SK-N-SH treated with all-trans-retinoic acid at 6 μM for 48 hours (cell line): ENCODE data around the gene PSMB11.

Experiments
- BACH2 ChIP-seq: fragments of 250-450 bp; sonication (Bioruptor Pico); IDR thresholded peaks from 2 replicates; pipeline ENCODE4 v1.9.0; 2021; ENCODE audit warnings: mild to moderate bottlenecking, borderline replicate concordance
- SNAI2 ChIP-seq: fragments of 250-450 bp; sonication (Bioruptor Pico); IDR thresholded peaks from 2 replicates; pipeline ENCODE4 v1.5.0; 2020; ENCODE audit warnings: mild to moderate bottlenecking, moderate library complexity
- ZNF70 ChIP-seq: fragments of 450-650 bp; formaldehyde crosslinking; IDR thresholded peaks from 2 replicates; pipeline ENCODE4 v1.5.0; 2020; ENCODE audit warnings: mild to moderate bottlenecking, moderate library complexity
- TF ChIP-seq, protein P1 (sequence below): fragments of 250-450 bp; sonication (Bioruptor Pico); IDR thresholded peaks from 2 replicates; pipeline ENCODE4 v1.8.0; 2021; ENCODE audit warnings: low read depth, mild to moderate bottlenecking, moderate library complexity, borderline replicate concordance

DNA sequence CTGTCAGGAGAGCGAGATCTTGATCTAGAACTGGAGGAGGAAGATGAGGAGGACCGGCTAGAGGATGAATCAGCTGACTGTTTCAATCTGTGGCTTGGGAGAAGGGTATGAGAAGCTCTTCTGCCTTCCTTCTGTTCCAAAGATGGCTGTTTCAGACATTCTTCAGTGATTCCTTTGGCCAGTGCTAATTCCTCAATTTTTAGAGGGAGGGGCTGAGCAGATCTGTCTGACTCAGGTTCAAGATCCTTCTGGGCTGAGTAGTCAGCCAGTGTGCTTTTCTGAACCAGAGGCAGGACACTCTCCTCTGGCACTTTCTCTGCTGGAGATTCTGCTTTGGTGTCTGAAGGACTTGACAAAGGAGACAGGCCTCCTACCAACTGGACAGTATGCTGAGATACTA lies 37.7 kb downstream of the PSMB11 start:
- no peak for TF ChIP-seq BACH2
- TF ChIP-seq ZNF70 (CRISPR knock-in tag): no peak
- TF ChIP-seq, protein P1, sequence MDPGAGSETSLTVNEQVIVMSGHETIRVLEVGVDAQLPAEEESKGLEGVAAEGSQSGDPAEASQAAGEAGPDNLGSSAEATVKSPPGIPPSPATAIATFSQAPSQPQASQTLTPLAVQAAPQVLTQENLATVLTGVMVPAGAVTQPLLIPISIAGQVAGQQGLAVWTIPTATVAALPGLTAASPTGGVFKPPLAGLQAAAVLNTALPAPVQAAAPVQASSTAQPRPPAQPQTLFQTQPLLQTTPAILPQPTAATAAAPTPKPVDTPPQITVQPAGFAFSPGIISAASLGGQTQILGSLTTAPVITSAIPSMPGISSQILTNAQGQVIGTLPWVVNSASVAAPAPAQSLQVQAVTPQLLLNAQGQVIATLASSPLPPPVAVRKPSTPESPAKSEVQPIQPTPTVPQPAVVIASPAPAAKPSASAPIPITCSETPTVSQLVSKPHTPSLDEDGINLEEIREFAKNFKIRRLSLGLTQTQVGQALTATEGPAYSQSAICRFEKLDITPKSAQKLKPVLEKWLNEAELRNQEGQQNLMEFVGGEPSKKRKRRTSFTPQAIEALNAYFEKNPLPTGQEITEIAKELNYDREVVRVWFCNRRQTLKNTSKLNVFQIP (CRISPR knock-in tag): no peak
- no peak for TF ChIP-seq SNAI2 (CRISPR knock-in tag)
